ENCODE results near the gene TAF8. TPM values are rescaled to one million over a fixed set of nuclear protein-coding genes. Genes with fewer than 3 reads are reported as not detected.

The TAF8 gene
- total RNA-seq, 1 experiment from 2014 or later: 22.5 TPM

GRCh38 chr6:42051268-42051653, 937 bp downstream of the TAF8 start:
- no peak for TF ChIP-seq EZH2 (IDR thresholded peaks at IDR 0.05; ENCODE audit: borderline replicate concordance, low read depth, low read length, poor library complexity, severe bottlenecking)
- no peak for TF ChIP-seq CTCF (conservative IDR thresholded peaks at IDR 0.05; ENCODE audit: low read depth, low read length)
- Histone ChIP-seq H3K36me3 (ENCODE audit: insufficient read depth, low read length, poor library complexity, severe bottlenecking) (peaks cover 16% of the 10 kb centered on the region), H3K4me1 (ENCODE audit: insufficient read depth, low read length, poor library complexity, severe bottlenecking) (peaks cover 19% of the 10 kb centered on the region), H3K27ac (ENCODE audit: low read depth, low read length, poor library complexity, severe bottlenecking) (peak overlapping the region; percentile 91), H3K9me3 (ENCODE audit: low read depth, low read length, poor library complexity, severe bottlenecking) (no peaks in the 10 kb centered on the region), H3K27me3 (replicated peaks; ENCODE audit: insufficient read depth, low read depth, low read length, poor library complexity) (no peaks in the 10 kb centered on the region), H3K4me3 (ENCODE audit: low read depth, low read length, poor library complexity, severe bottlenecking) (peak overlapping the region; percentile 59)
- BruUV-seq (replicated peaks): no TSS peak
- intact Hi-C loops (cut with micrococcal nuclease; ENCODE audit: unreplicated experiment): no loop called here
- ChIA-PET CTCF (interaction anchor here (1.2 to 2.2 kb wide), 2 partner anchors 130 to 265 kb away, joined by 4 to 7 read pairs; partner anchors contain the start of genes BYSL and MED20), POLR2A (ENCODE audit: low non-redundant PET) (interaction anchor here (0.6 kb wide), 1 partner anchor 45 kb away, joined by 3 read pairs; no protein-coding TSS in a partner anchor)
- DNase-seq (ENCODE audit: low spot score): no peak

DNA sequence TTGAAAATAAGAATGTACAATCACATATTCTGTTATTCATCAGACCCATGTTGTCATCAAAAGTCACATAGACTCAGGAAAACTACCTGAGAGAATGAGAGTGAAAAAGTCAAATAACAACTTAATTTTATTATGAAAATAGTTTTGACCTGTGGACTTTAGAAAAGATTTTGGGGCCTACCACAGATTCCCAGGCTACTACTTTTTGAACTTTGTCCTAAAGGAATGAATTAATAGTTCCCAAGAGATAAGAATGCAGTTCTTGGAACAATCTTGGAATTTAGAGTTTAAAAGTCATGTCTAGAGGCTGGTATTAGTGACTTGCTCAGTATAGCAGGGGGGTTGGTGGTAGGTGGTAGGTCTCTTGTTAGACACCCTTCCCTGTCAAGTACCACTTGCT, 3.3 kb downstream of the TAF8 start:
- TF ChIP-seq CTCF (conservative IDR thresholded peaks at IDR 0.05; ENCODE audit: low read depth, low read length) (no peak), EZH2 (IDR thresholded peaks at IDR 0.05; ENCODE audit: borderline replicate concordance, low read depth, low read length, poor library complexity, severe bottlenecking) (no peak)
- DNase-seq (ENCODE audit: low spot score): no peak
- Histone ChIP-seq H3K4me3 (ENCODE audit: low read depth, low read length, poor library complexity, severe bottlenecking) (no peak overlapping the region), H3K27ac (ENCODE audit: low read depth, low read length, poor library complexity, severe bottlenecking) (no peak overlapping the region), H3K27me3 (replicated peaks; ENCODE audit: insufficient read depth, low read depth, low read length, poor library complexity) (no peaks in the 10 kb centered on the region), H3K36me3 (ENCODE audit: insufficient read depth, low read length, poor library complexity, severe bottlenecking) (peaks cover 39% of the 10 kb centered on the region), H3K4me1 (ENCODE audit: insufficient read depth, low read length, poor library complexity, severe bottlenecking) (peaks cover 7% of the 10 kb centered on the region), H3K9me3 (ENCODE audit: low read depth, low read length, poor library complexity, severe bottlenecking) (no peaks in the 10 kb centered on the region)
- ChIA-PET CTCF (no interaction called here), POLR2A (ENCODE audit: low non-redundant PET) (no interaction called here)
- intact Hi-C loops (cut with micrococcal nuclease; ENCODE audit: unreplicated experiment): no loop called here
- no TSS peak for BruUV-seq (replicated peaks)

DNA sequence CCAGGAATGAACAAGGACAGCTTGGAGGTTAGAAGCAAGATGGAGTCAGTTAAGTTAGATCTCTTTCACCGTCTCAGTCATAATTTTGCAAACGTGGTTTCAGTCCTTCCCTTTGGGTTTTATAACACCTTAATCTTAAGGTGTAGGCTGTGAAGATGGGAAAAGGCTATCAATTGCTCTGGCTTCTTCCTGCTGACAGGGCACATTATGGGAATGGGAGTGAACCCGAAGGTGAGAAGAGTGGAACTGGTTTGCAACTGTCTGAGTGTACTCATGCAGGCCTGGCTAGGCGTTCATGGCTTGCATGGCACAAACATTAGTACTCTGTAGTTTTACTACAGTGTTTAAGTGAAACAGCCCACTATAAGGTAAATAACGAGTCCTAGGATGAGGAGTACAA, 9.4 kb downstream of the TAF8 start:
- no peak overlapping the region for H3K4me3 ChIP-seq (ENCODE audit: low read depth, low read length, poor library complexity, severe bottlenecking)
- intact Hi-C loops (cut with micrococcal nuclease; ENCODE audit: unreplicated experiment): no loop called here

More for the DNA sequence above, 9.4 kb downstream of the TAF8 start:
- H3K9me3 ChIP-seq (ENCODE audit: low read depth, low read length, poor library complexity, severe bottlenecking): no peaks in the 10 kb centered on the region
- DNase-seq (ENCODE audit: low spot score): no peak
- ChIA-PET POLR2A (ENCODE audit: low non-redundant PET) (no interaction called here), CTCF (no interaction called here)
- no peak overlapping the region for H3K27ac ChIP-seq (ENCODE audit: low read depth, low read length, poor library complexity, severe bottlenecking)
- BruUV-seq (replicated peaks): no TSS peak
- TF ChIP-seq EZH2 (IDR thresholded peaks at IDR 0.05; ENCODE audit: borderline replicate concordance, low read depth, low read length, poor library complexity, severe bottlenecking) (no peak), CTCF (conservative IDR thresholded peaks at IDR 0.05; ENCODE audit: low read depth, low read length) (no peak)
- H3K27me3 ChIP-seq (replicated peaks; ENCODE audit: insufficient read depth, low read depth, low read length, poor library complexity): no peaks in the 10 kb centered on the region
- peaks cover 49% of the 10 kb centered on the region for H3K36me3 ChIP-seq (ENCODE audit: insufficient read depth, low read length, poor library complexity, severe bottlenecking)
- H3K4me1 ChIP-seq (ENCODE audit: insufficient read depth, low read length, poor library complexity, severe bottlenecking): no peaks in the 10 kb centered on the region
